GM12878 (cell line): Measurements from ENCODE around the gene BLTP1.

Experiments used
- BCLAF1 ChIP-seq: fragments of 450-650 bp; IDR thresholded peaks from 2 replicates; pipeline ENCODE4 v1.6.1; 2017; ENCODE audit warnings: antibody characterized with exemption, mild to moderate bottlenecking, moderate library complexity
- CBX3 ChIP-seq: fragments of 200-600 bp; sonication (generic); IDR thresholded peaks from 2 replicates; pipeline ENCODE4 v1.6.1; 2016; ENCODE audit warnings: low read depth, borderline replicate concordance
- CTCF ChIP-seq, 3 experiments: IDR thresholded peaks in 2 of 3; conservative IDR thresholded peaks in 1 of 3; 2 replicates each; pipeline ENCODE4 v1.5.1; 2011; ENCODE audit warnings: low read depth in 3 of 3, low read length in 3 of 3, mild to moderate bottlenecking in 3 of 3, control low read depth in 2 of 3, moderate library complexity in 2 of 3, inconsistent platforms in 1 of 3, mixed read lengths in 1 of 3; ENCODE audit not compliant: control insufficient read depth in 2 of 3, insufficient read depth in 1 of 3; ENCODE audit errors: extremely low read depth in 1 of 3
- CUX1 ChIP-seq: IDR thresholded peaks from 2 replicates; pipeline ENCODE4 v1.6.1; 2012; ENCODE audit warnings: improper control_type of control experiment, low read depth, low read length; ENCODE audit not compliant: insufficient replicate concordance
- EZH2 ChIP-seq: IDR thresholded peaks from 2 replicates; pipeline ENCODE4 v1.6.1; 2012; ENCODE audit warnings: low read depth, mild to moderate bottlenecking, control low read depth, inconsistent platforms, low read length, borderline replicate concordance; ENCODE audit not compliant: control insufficient read depth
- MAX ChIP-seq: IDR thresholded peaks from 2 replicates; pipeline ENCODE4 v1.6.1; 2012; ENCODE audit warnings: low read depth, low read length, improper control_type of control experiment
- NFXL1 ChIP-seq: fragments of 450-650 bp; IDR thresholded peaks from 2 replicates; pipeline ENCODE4 v1.6.1; 2017; ENCODE audit warnings: antibody characterized with exemption, mild to moderate bottlenecking, borderline replicate concordance
- POLR2A ChIP-seq: IDR thresholded peaks from 2 replicates; pipeline ENCODE4 v1.6.1; 2011; ENCODE audit warnings: low read depth, mild to moderate bottlenecking, low read length
- POLR2AphosphoS5 ChIP-seq: IDR thresholded peaks from 2 replicates; pipeline ENCODE4 v1.6.1; 2011; ENCODE audit warnings: mild to moderate bottlenecking, low read length, inconsistent platforms
- SUPT20H ChIP-seq: IDR thresholded peaks from 2 replicates; pipeline ENCODE4 v1.6.1; 2011; ENCODE audit warnings: low read depth, mild to moderate bottlenecking, low read length, moderate library complexity, borderline replicate concordance; ENCODE audit not compliant: control insufficient read depth
- TBL1XR1 ChIP-seq: IDR thresholded peaks from 2 replicates; pipeline ENCODE4 v1.6.1; 2012; ENCODE audit warnings: low read depth, low read length, improper control_type of control experiment
- ZNF274 ChIP-seq: IDR thresholded peaks from one replicate; pipeline ENCODE4 v1.8.0; 2011; ENCODE audit not compliant: insufficient read length, insufficient read depth

GRCh38 chr4:122146652-122147051, 5.5 kb upstream of the BLTP1 start:
- TF ChIP-seq ZNF274 (no peak), CTCF (IDR thresholded peaks at IDR 0.05 in 2 of 3, conservative IDR thresholded peaks at IDR 0.05 in 1 of 3; ENCODE audit: control insufficient read depth in 2 of 3, extremely low read depth in 1 of 3, insufficient read depth in 1 of 3, low read depth in 3 of 3, low read length in 3 of 3) (no peak), POLR2A (no peak), NFXL1 (no peak), CUX1 (no peak), CBX3 (no peak), TBL1XR1 (no peak), POLR2AphosphoS5 (no peak), MAX (no peak), SUPT20H (no peak), EZH2 (no peak), BCLAF1 (no peak)
